Measurements from ENCODE around the gene CLCN7. TPM values are rescaled to one million over a fixed set of nuclear protein-coding genes. Genes with fewer than 3 reads are reported as not detected.
"Not testable (repeated sequence)": the region's sequence is repeated elsewhere in the genome, so short reads cannot be mapped to it uniquely, and the experiment has no call there.

CLCN7 gene
- total RNA-seq, 1 donor from 2014 or later = 36.6 TPM

- no peaks in the 10 kb centered on the region for H3K36me3 ChIP-seq (ENCODE audit: control insufficient read depth, insufficient read depth, low read length)
- no peak for FAIRE-seq
- no peak for TF ChIP-seq CTCF (IDR thresholded peaks at IDR 0.05; ENCODE audit: insufficient read depth, low read length, severe bottlenecking)
- H3K27me3 ChIP-seq (ENCODE audit: control insufficient read depth, insufficient read depth, low read length) = no peaks in the 10 kb centered on the region
- no peak overlapping the region for H3K4me3 ChIP-seq (ENCODE audit: low read depth, low read length)
- no peak for DNase-seq (ENCODE audit: low read depth)
Measured at GRCh38 chr16:1487395-1488053, 12.7 kb upstream of the CLCN7 start.

GRCh38 chr16:1486551-1487390 is 11.9 kb upstream of the CLCN7 start:
- DNase-seq (ENCODE audit: low read depth) = no peak
- no peak for TF ChIP-seq CTCF (IDR thresholded peaks at IDR 0.05; ENCODE audit: insufficient read depth, low read length, severe bottlenecking)
- Histone ChIP-seq H3K4me3 (ENCODE audit: low read depth, low read length) (no peak overlapping the region), H3K27me3 (ENCODE audit: control insufficient read depth, insufficient read depth, low read length) (no peaks in the 10 kb centered on the region), H3K36me3 (ENCODE audit: control insufficient read depth, insufficient read depth, low read length) (no peaks in the 10 kb centered on the region)
- FAIRE-seq = no peak

GRCh38 chr16:1485847-1486496 is 11.1 kb upstream of the CLCN7 start:
- DNase-seq (ENCODE audit: low read depth) = no peak
- no peak for TF ChIP-seq CTCF (IDR thresholded peaks at IDR 0.05; ENCODE audit: insufficient read depth, low read length, severe bottlenecking)
- no peaks in the 10 kb centered on the region for H3K27me3 ChIP-seq (ENCODE audit: control insufficient read depth, insufficient read depth, low read length)
- no peaks in the 10 kb centered on the region for H3K36me3 ChIP-seq (ENCODE audit: control insufficient read depth, insufficient read depth, low read length)
- FAIRE-seq = no peak
- no peak overlapping the region for H3K4me3 ChIP-seq (ENCODE audit: low read depth, low read length)

- Histone ChIP-seq H3K36me3 (ENCODE audit: control insufficient read depth, insufficient read depth, low read length) (no peaks in the 10 kb centered on the region), H3K27me3 (ENCODE audit: control insufficient read depth, insufficient read depth, low read length) (no peaks in the 10 kb centered on the region), H3K4me3 (ENCODE audit: low read depth, low read length) (no peak overlapping the region)
- no peak for TF ChIP-seq CTCF (IDR thresholded peaks at IDR 0.05; ENCODE audit: insufficient read depth, low read length, severe bottlenecking)
- DNase-seq (ENCODE audit: low read depth) (peak; percentile 66), FAIRE-seq (no peak)
Measured at GRCh38 chr16:1481906-1482835, 7.3 kb upstream of the CLCN7 start.

GRCh38 chr16:1478937-1479336 is 4.1 kb upstream of the CLCN7 start:
- not testable (repeated sequence) for H3K4me3 ChIP-seq (ENCODE audit: low read depth, low read length); DNase-seq (ENCODE audit: low read depth); H3K27me3 ChIP-seq (ENCODE audit: control insufficient read depth, insufficient read depth, low read length); FAIRE-seq; H3K36me3 ChIP-seq (ENCODE audit: control insufficient read depth, insufficient read depth, low read length)
